Measurements from ENCODE around the gene LUM.

DNA sequence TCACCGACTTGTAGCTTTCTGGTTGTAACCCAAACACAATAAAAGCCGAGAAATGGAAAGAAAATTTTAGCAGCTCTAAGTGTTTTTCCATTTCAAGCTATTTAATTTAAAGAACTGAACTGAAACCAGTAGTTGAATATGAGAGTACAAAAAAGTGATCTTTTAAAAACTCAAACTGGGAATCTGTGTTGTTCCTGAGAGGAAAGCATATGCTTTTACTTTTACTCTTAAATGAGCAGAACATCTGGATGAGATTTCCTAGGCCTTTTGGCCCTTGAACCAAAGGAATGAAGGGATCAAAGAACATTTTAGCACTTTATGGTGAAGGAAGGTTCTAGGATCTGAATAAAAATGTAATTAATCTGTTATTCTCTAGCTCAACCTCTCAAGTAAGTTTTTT is 54.8 kb downstream of the LUM start:
- no peak for TF ChIP-seq RAD21 (IDR thresholded peaks at IDR 0.05; ENCODE audit: low read length)
- TF ChIP-seq, protein P1, sequence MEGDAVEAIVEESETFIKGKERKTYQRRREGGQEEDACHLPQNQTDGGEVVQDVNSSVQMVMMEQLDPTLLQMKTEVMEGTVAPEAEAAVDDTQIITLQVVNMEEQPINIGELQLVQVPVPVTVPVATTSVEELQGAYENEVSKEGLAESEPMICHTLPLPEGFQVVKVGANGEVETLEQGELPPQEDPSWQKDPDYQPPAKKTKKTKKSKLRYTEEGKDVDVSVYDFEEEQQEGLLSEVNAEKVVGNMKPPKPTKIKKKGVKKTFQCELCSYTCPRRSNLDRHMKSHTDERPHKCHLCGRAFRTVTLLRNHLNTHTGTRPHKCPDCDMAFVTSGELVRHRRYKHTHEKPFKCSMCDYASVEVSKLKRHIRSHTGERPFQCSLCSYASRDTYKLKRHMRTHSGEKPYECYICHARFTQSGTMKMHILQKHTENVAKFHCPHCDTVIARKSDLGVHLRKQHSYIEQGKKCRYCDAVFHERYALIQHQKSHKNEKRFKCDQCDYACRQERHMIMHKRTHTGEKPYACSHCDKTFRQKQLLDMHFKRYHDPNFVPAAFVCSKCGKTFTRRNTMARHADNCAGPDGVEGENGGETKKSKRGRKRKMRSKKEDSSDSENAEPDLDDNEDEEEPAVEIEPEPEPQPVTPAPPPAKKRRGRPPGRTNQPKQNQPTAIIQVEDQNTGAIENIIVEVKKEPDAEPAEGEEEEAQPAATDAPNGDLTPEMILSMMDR (conservative IDR thresholded peaks at IDR 0.05; ENCODE audit: low read depth, low read length) = no peak
- no peak for TF ChIP-seq POLR2A (IDR thresholded peaks at IDR 0.05; ENCODE audit: low read depth, low read length)
- no peak for TF ChIP-seq RFX5 (IDR thresholded peaks at IDR 0.05; ENCODE audit: low read depth, low read length)
- no peak for TF ChIP-seq MAZ (IDR thresholded peaks at IDR 0.05; ENCODE audit: borderline replicate concordance, low read depth, low read length)
